ENCODE measurements around the gene PTPRD. TPM values are rescaled to one million over a fixed set of nuclear protein-coding genes. Genes with fewer than 3 reads are reported as not detected.

PTPRD gene
- total and polyA plus RNA-seq, 2 experiments from 2014 or later = 11.5 to 58.0 TPM

DNA sequence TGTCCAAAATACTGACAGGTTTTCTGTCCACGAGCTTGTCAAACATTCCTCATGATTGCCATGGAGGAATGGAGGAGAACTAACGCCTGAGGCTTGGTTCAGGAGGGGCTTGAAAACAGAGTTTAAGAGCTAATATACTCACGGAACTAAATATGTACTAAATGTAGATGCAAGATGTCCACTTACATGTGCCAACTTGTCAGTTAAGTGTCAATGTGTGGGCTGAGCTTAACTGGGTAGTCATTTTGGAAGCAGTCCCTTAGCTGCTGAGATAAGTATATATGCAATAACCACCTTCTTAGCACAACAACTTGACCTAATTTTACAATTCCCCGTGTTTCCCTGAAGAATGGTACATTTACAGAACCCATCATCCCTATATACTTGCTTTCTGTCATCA is 176.0 kb downstream of the PTPRD start:
- no peaks in the 10 kb centered on the region for H3K36me3 Mint-ChIP-seq (ENCODE audit: low read depth)
- no peak overlapping the region for H3K4me3 ChIP-seq
- peaks cover 20% of the 10 kb centered on the region for H3K4me1 Mint-ChIP-seq
- no peak overlapping the region for H3K4me2 ChIP-seq
- TF ChIP-seq ZNF114 (CRISPR knock-in tag; IDR thresholded peaks at IDR 0.05) (no peak), CREB1 (CRISPR knock-in tag; IDR thresholded peaks at IDR 0.05; ENCODE audit: low read depth) (no peak), JUNB (IDR thresholded peaks at IDR 0.05; ENCODE audit: unreplicated experiment) (no peak), STAT1 (IDR thresholded peaks at IDR 0.05; ENCODE audit: unreplicated experiment) (no peak), EZH2 (IDR thresholded peaks at IDR 0.05; ENCODE audit: low read depth, unreplicated experiment) (no peak)
- TF ChIP-seq, protein P1, sequence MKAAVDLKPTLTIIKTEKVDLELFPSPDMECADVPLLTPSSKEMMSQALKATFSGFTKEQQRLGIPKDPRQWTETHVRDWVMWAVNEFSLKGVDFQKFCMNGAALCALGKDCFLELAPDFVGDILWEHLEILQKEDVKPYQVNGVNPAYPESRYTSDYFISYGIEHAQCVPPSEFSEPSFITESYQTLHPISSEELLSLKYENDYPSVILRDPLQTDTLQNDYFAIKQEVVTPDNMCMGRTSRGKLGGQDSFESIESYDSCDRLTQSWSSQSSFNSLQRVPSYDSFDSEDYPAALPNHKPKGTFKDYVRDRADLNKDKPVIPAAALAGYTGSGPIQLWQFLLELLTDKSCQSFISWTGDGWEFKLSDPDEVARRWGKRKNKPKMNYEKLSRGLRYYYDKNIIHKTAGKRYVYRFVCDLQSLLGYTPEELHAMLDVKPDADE (IDR thresholded peaks at IDR 0.05) = no peak
- no peaks in the 10 kb centered on the region for H3K9me3 Mint-ChIP-seq
- H3K9me2 ChIP-seq (ENCODE audit: insufficient read depth) = no peaks in the 10 kb centered on the region
- no peak overlapping the region for H2AFZ ChIP-seq
- H4K20me1 ChIP-seq (replicated peaks; ENCODE audit: insufficient read depth) = no peaks in the 10 kb centered on the region
- no peak for ATAC-seq
- no peak overlapping the region for H3K4me3 Mint-ChIP-seq
- H3K79me2 ChIP-seq (replicated peaks; ENCODE audit: insufficient read depth) = no peaks in the 10 kb centered on the region
- no peaks in the 10 kb centered on the region for H3F3A ChIP-seq (replicated peaks; ENCODE audit: low read depth)
- H3K27me3 Mint-ChIP-seq (ENCODE audit: insufficient read depth, low read depth, poor library complexity) = no peaks in the 10 kb centered on the region
- DNase-seq (ENCODE audit: low spot score) = no peak
- no peak overlapping the region for H3K27ac ChIP-seq (ENCODE audit: low read depth)
- no peaks in the 10 kb centered on the region for H3K36me3 ChIP-seq (ENCODE audit: insufficient read depth)
- H3K27me3 ChIP-seq (ENCODE audit: insufficient read depth) = no peaks in the 10 kb centered on the region
- peaks cover 12% of the 10 kb centered on the region for H3K4me1 ChIP-seq (ENCODE audit: insufficient read depth)
- no peak overlapping the region for H3K27ac Mint-ChIP-seq

DNA sequence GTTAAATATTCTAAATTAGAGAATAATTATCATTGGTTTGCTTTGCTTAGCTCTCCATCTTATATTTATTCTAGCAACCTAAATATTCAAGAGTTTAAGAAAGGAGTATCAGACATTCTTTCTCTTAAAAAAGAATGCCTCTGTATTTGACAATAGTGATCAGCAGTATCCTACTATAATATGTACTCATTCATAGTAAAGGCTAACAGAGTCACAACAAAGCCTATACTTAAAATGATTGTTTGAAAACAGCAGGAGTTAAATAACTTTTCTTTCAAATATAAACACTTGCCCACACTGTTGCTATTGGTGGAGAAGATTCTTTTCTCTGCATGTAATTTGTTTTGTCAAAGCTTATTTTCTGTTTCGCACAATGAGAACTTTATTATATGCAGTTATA is 178.4 kb downstream of the PTPRD start:
- H3K4me3 Mint-ChIP-seq = no peak overlapping the region
- Histone ChIP-seq H3K4me1 (ENCODE audit: insufficient read depth) (peaks cover 7% of the 10 kb centered on the region), H4K20me1 (replicated peaks; ENCODE audit: insufficient read depth) (no peaks in the 10 kb centered on the region), H3K79me2 (replicated peaks; ENCODE audit: insufficient read depth) (no peaks in the 10 kb centered on the region), H3F3A (replicated peaks; ENCODE audit: low read depth) (no peaks in the 10 kb centered on the region), H2AFZ (no peak overlapping the region), H3K4me2 (no peak overlapping the region), H3K4me3 (no peak overlapping the region), H3K36me3 (ENCODE audit: insufficient read depth) (no peaks in the 10 kb centered on the region), H3K27ac (ENCODE audit: low read depth) (no peak overlapping the region), H3K27me3 (ENCODE audit: insufficient read depth) (no peaks in the 10 kb centered on the region), H3K9me2 (ENCODE audit: insufficient read depth) (no peaks in the 10 kb centered on the region)
- H3K27me3 Mint-ChIP-seq (ENCODE audit: insufficient read depth, low read depth, poor library complexity) = no peaks in the 10 kb centered on the region
- no peak overlapping the region for H3K27ac Mint-ChIP-seq
- H3K4me1 Mint-ChIP-seq = peaks cover 11% of the 10 kb centered on the region; the same call in 2 of the 3 replicates
- no peaks in the 10 kb centered on the region for H3K9me3 Mint-ChIP-seq
- no peaks in the 10 kb centered on the region for H3K36me3 Mint-ChIP-seq (ENCODE audit: low read depth)
- ATAC-seq (peak; percentile 55), DNase-seq (ENCODE audit: low spot score) (no peak)
- no peak for TF ChIP-seq ZNF114 (CRISPR knock-in tag; IDR thresholded peaks at IDR 0.05)
- TF ChIP-seq EZH2 (IDR thresholded peaks at IDR 0.05; ENCODE audit: low read depth, unreplicated experiment) = no peak
- TF ChIP-seq, protein P1 (IDR thresholded peaks at IDR 0.05) = no peak
- TF ChIP-seq STAT1 (IDR thresholded peaks at IDR 0.05; ENCODE audit: unreplicated experiment) = no peak
- TF ChIP-seq ZNF331 (CRISPR knock-in tag; IDR thresholded peaks at IDR 0.05; ENCODE audit: low read depth) = no peak
- no peak for TF ChIP-seq EZH2phosphoT487 (IDR thresholded peaks at IDR 0.05; ENCODE audit: unreplicated experiment)
- TF ChIP-seq, protein P2, sequence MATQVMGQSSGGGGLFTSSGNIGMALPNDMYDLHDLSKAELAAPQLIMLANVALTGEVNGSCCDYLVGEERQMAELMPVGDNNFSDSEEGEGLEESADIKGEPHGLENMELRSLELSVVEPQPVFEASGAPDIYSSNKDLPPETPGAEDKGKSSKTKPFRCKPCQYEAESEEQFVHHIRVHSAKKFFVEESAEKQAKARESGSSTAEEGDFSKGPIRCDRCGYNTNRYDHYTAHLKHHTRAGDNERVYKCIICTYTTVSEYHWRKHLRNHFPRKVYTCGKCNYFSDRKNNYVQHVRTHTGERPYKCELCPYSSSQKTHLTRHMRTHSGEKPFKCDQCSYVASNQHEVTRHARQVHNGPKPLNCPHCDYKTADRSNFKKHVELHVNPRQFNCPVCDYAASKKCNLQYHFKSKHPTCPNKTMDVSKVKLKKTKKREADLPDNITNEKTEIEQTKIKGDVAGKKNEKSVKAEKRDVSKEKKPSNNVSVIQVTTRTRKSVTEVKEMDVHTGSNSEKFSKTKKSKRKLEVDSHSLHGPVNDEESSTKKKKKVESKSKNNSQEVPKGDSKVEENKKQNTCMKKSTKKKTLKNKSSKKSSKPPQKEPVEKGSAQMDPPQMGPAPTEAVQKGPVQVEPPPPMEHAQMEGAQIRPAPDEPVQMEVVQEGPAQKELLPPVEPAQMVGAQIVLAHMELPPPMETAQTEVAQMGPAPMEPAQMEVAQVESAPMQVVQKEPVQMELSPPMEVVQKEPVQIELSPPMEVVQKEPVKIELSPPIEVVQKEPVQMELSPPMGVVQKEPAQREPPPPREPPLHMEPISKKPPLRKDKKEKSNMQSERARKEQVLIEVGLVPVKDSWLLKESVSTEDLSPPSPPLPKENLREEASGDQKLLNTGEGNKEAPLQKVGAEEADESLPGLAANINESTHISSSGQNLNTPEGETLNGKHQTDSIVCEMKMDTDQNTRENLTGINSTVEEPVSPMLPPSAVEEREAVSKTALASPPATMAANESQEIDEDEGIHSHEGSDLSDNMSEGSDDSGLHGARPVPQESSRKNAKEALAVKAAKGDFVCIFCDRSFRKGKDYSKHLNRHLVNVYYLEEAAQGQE (IDR thresholded peaks at IDR 0.05; ENCODE audit: unreplicated experiment) = no peak
- TF ChIP-seq, protein P3, sequence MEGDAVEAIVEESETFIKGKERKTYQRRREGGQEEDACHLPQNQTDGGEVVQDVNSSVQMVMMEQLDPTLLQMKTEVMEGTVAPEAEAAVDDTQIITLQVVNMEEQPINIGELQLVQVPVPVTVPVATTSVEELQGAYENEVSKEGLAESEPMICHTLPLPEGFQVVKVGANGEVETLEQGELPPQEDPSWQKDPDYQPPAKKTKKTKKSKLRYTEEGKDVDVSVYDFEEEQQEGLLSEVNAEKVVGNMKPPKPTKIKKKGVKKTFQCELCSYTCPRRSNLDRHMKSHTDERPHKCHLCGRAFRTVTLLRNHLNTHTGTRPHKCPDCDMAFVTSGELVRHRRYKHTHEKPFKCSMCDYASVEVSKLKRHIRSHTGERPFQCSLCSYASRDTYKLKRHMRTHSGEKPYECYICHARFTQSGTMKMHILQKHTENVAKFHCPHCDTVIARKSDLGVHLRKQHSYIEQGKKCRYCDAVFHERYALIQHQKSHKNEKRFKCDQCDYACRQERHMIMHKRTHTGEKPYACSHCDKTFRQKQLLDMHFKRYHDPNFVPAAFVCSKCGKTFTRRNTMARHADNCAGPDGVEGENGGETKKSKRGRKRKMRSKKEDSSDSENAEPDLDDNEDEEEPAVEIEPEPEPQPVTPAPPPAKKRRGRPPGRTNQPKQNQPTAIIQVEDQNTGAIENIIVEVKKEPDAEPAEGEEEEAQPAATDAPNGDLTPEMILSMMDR (conservative IDR thresholded peaks at IDR 0.05; ENCODE audit: low read depth in 2 of 2) = no peak
- TF ChIP-seq JUNB (IDR thresholded peaks at IDR 0.05; ENCODE audit: unreplicated experiment) = no peak
